ENCODE measurements around the gene MERTK. TPM values are rescaled to one million over a fixed set of nuclear protein-coding genes. Genes with fewer than 3 reads are reported as not detected.
"Not testable (repeated sequence)": the region's sequence is repeated elsewhere in the genome, so short reads cannot be mapped to it uniquely, and the experiment has no call there.

MERTK gene
- total RNA-seq, 1 donor: under 0.01 TPM

DNA sequence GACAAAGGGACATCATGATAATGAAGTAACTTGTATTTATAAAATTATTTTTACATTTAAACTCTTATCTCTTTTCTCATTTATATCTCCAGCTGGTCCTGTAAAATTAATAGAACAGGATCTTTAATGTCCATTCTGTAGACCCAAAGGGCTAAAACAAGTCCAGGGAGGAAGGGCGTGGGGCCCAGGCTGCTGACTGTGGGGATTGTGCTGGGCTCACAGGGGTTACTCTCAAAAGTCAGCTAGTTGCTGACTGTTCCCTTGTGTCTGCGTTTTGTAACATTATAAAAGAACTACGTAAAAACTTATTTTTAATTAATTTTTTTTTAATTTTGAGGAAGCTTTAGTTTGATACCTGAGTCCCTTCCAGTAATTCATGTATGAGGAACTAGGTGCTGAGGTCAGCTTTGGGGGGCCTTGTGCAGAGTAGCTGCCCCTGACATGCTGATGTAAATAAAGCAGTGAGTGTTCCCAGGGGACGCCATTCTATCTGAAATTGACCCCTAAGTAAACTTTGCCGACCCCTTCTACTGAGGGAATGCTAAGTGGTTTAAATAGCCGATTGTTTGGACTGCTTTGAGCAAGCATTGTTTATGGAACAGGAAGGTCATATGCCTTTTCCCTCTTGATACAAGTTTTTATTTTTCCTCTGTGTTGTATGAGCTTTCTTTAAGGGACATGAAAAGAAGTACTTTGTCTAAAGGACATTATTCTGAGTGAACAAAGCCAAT is 56.4 kb downstream of the MERTK start:
- DNase-seq (ENCODE audit: low read depth): no peak
- TF ChIP-seq, protein P1, sequence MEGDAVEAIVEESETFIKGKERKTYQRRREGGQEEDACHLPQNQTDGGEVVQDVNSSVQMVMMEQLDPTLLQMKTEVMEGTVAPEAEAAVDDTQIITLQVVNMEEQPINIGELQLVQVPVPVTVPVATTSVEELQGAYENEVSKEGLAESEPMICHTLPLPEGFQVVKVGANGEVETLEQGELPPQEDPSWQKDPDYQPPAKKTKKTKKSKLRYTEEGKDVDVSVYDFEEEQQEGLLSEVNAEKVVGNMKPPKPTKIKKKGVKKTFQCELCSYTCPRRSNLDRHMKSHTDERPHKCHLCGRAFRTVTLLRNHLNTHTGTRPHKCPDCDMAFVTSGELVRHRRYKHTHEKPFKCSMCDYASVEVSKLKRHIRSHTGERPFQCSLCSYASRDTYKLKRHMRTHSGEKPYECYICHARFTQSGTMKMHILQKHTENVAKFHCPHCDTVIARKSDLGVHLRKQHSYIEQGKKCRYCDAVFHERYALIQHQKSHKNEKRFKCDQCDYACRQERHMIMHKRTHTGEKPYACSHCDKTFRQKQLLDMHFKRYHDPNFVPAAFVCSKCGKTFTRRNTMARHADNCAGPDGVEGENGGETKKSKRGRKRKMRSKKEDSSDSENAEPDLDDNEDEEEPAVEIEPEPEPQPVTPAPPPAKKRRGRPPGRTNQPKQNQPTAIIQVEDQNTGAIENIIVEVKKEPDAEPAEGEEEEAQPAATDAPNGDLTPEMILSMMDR (IDR thresholded peaks at IDR 0.05; ENCODE audit: insufficient read depth, low read depth, low read length): no peak
- H3K4me3 ChIP-seq (ENCODE audit: low read depth, low read length): no peak overlapping the region

DNA sequence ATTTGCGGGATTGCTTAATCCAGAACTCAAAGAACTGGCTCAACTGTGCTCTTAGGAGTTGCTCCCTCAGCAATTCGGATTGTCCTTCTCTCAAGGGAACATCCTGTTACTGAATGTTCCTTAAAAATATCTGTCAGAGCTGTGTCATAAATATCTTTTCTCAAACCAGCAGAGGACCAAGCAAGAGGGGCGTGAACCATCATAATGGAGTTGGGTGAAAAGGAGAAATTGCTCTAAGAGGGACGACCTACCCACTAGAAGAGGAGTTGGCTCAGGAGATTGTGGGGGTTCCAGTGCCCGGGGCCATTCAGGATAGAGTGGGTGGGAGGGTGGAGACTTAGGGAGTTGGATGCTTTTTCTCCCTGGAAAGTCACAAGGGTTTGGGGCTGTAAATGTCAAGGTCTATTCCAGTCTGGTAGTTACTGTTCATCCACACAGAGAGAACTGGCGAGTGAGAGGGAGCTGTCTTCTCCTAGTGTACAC is 59.5 kb downstream of the MERTK start:
- H3K4me3 ChIP-seq (ENCODE audit: low read depth, low read length): no peak overlapping the region
- DNase-seq (ENCODE audit: low read depth): no peak
- TF ChIP-seq, protein P1 (IDR thresholded peaks at IDR 0.05; ENCODE audit: insufficient read depth, low read depth, low read length): no peak

DNA sequence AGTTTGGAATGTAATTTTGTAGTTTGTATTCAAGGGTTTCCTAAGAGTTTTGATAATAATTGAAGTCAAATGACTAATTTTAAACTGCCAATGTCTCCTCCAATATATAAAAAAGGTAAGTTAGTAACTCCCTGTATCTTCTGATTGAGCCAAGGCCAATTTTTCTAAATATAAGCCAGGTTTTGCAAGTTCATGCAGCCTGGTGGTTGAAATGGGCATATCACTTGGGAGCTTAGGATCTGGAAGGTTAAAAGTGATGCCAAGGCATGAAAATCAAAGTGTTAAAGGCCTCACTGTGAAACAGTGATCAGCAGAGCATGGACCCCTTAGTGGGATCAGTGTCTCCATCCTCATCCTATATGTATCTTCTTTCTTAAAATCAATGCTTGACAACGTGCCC is 60.5 kb downstream of the MERTK start:
- no peak overlapping the region for H3K4me3 ChIP-seq (ENCODE audit: low read depth, low read length)
- TF ChIP-seq, protein P1 (IDR thresholded peaks at IDR 0.05; ENCODE audit: insufficient read depth, low read depth, low read length): peak; percentile 16
- DNase-seq (ENCODE audit: low read depth): no peak

DNA sequence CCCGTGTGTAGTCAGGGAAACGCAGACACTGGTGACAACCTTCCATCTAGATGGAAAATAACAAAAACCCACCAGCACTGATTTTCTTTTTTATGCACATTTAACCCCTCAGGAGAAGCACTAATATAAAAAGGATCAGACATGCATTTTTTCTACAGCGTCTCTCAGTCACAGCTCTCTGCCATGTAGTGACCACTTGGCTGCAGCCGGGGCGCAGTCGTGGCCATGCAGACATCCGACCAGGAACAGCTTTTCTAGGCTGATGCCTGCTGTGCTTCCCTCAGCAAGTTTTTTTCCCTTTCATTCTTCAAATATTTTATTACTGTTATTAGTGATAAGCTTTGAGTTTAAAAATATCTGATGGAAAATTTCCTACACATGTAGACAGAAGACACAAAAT is 63.3 kb downstream of the MERTK start:
- DNase-seq (ENCODE audit: low read depth): no peak

DNA sequence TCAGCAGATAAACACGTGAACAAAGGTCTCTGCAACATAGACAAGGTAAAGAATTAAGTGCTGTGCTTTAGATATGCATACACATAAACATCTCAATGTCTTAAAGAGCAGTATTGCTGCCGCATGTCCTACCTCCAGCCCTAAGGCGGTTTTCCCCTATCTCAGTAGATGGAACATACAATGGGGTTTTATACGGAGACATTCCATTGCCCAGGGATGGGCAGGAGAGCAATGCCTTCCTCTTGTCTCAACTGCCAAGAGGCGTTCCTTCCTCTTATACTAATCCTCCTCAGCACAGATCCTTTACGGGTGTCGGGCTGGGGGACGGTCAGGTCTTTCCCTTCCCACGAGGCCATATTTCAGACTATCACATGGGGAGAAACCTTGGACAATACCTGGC is 64.7 kb downstream of the MERTK start:
- DNase-seq (ENCODE audit: low read depth); H3K4me3 ChIP-seq (ENCODE audit: low read depth, low read length): not testable (repeated sequence)

More for the DNA sequence above, 63.3 kb downstream of the MERTK start:
- H3K4me3 ChIP-seq (ENCODE audit: low read depth, low read length): no peak overlapping the region
- TF ChIP-seq, protein P1 (IDR thresholded peaks at IDR 0.05; ENCODE audit: insufficient read depth, low read depth, low read length): no peak

DNA sequence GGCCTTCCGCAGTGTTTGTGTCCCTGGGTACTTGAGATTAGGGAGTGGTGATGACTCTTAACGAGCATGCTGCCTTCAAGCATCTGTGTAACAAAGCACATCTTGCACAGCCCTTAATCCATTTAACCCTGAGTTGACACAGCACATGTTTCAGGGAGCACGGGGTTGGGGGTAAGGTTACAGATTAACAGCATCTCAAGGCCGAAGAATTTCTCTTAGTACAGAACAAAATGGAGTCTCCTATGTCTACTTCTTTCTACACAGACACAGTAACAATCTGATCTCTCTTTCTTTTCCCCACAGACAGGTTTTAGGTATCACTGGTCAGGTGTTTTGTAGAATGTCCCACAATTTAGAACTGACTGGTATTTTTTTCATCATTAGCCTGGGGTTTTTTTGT is 65.1 kb downstream of the MERTK start:
- DNase-seq (ENCODE audit: low read depth); H3K4me3 ChIP-seq (ENCODE audit: low read depth, low read length): not testable (repeated sequence)

DNA sequence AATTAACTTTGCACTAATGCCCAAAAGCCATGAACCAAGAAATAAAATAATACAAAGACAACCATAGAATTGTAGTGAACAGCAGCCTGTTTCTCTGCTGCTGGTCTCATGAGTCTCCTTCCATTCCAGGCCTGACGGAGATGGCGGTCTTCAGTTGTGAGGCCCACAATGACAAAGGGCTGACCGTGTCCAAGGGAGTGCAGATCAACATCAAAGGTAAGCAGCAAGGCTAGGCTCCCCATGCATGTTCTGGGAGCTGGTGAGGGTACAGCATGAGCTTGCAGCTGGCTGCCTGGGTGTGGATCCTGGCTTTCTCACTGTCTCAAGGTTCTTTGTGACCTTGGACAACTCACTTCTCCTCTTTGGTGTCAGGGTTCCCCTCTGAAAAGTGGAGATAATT is 66.7 kb downstream of the MERTK start:
- no peak overlapping the region for H3K4me3 ChIP-seq (ENCODE audit: low read depth, low read length)
- no peak for DNase-seq (ENCODE audit: low read depth)
- TF ChIP-seq, protein P1 (IDR thresholded peaks at IDR 0.05; ENCODE audit: insufficient read depth, low read depth, low read length): no peak

DNA sequence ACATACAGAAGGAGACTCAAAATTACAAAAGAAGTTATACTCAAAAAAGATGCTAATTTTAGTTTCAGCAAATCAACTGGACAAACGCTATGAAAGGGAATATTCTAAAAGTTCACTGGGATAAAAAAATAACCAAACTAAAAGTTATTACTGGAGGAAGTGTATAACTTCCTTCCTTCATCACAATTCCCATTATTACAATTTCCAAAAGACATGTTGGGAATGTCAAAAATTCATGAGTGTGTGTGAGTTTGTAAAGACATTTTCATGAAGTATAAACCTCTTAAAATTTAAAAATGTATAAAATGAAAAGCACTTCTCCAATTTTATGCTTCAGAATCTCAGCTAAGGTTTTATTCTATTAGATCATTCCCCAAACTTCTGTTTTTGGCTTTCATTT is 67.8 kb downstream of the MERTK start:
- H3K4me3 ChIP-seq (ENCODE audit: low read depth, low read length): no peak overlapping the region
- DNase-seq (ENCODE audit: low read depth): no peak
- TF ChIP-seq, protein P1 (IDR thresholded peaks at IDR 0.05; ENCODE audit: insufficient read depth, low read depth, low read length): no peak

Data from fibroblast of villous mesenchyme (primary cell).